Adrenal gland (tissue), 5 donors: ENCODE measurements around the gene TSPAN7.

Source experiments
- POLR2A ChIP-seq, 2 donors: fragments of 450-650 bp; IDR thresholded peaks; one replicate each; pipeline ENCODE4 v1.6.1; 2017; ENCODE audit warnings: antibody characterized with exemption in 2 of 2, mild to moderate bottlenecking in 2 of 2, moderate library complexity in 1 of 2
- TF ChIP-seq, protein P1 (sequence below), 6 experiments: fragments of 450-650 bp in 4 of 6; fragments of 200-600 bp in 2 of 6; sonication (generic) in 1 of 6; IDR thresholded peaks; 1 replicate in 5 of 6; 2 replicates in 1 of 6; pipeline versions ENCODE4 v1.5.1 to v1.8.0; 2016 to 2021; ENCODE audit warnings: antibody characterized with exemption in 6 of 6, mild to moderate bottlenecking in 2 of 6, moderate library complexity in 1 of 6
- donor health status: DM: no; HTN: no; CAD: no.

DNA sequence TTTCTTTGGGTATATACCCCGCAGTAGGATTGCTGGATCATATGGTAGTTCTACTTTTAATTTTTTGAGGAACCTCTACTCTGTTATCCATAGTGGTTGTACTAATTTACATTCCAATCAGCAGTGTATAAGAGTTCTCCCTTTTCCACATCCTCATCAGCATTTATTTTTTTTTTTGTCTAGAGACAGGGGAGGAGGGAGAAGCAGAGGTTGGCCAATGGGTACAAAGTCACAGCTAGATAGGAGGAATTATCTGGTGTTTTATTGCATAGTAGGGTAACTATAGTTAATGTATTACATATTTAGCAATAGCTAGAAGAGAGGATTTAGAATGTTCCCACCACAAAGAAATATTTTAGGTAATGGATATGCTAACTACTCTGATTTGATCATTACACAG is 107.4 kb downstream of the TSPAN7 start:
- TF ChIP-seq, protein P1, sequence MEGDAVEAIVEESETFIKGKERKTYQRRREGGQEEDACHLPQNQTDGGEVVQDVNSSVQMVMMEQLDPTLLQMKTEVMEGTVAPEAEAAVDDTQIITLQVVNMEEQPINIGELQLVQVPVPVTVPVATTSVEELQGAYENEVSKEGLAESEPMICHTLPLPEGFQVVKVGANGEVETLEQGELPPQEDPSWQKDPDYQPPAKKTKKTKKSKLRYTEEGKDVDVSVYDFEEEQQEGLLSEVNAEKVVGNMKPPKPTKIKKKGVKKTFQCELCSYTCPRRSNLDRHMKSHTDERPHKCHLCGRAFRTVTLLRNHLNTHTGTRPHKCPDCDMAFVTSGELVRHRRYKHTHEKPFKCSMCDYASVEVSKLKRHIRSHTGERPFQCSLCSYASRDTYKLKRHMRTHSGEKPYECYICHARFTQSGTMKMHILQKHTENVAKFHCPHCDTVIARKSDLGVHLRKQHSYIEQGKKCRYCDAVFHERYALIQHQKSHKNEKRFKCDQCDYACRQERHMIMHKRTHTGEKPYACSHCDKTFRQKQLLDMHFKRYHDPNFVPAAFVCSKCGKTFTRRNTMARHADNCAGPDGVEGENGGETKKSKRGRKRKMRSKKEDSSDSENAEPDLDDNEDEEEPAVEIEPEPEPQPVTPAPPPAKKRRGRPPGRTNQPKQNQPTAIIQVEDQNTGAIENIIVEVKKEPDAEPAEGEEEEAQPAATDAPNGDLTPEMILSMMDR (IDR thresholded peaks at IDR 0.05) = no peak
- TF ChIP-seq POLR2A (IDR thresholded peaks at IDR 0.05) = no peak
